GM21717 (cell line): ENCODE measurements around the gene SMIM44.
A peak's percentile ranks its signal among the peaks of the same experiment; 100 is the strongest.

Experiments used
- ATAC-seq: cut with Tn5 transposase; IDR thresholded peaks from one replicate; pipeline ENCODE4 v1.9.1; 2021; ENCODE audit warnings: mild to moderate bottlenecking, moderate library complexity; ENCODE audit not compliant: unreplicated experiment

SMIM44 gene

GRCh38 chr19:3442487-3443071 is 40.7 kb downstream of the SMIM44 start:
- no peak for ATAC-seq

- no peak for ATAC-seq
These were observed 41.3 kb downstream of the SMIM44 start for GRCh38 chr19:3441986-3442329.

- ATAC-seq: no peak
These were observed 41.9 kb downstream of the SMIM44 start for GRCh38 chr19:3441089-3441985.

DNA sequence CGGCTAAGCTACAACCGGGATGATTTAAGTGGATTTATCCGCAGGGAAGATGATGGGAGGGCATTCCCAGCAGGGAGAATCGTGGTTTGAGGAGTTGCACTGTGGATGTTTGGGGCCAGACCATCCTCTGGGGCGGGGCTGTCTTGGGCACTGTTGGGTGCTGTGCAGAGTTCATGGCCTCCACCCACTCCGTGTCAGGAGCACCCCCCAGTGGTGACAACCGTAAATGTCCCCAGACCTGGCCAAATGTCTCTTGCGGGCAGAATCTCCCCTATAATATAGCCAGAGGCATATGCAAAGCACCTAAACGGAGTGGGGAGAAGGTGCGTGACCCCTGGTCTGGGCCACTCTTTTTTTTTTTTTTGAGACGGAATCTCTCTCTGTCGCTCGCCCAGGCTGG is 43.2 kb downstream of the SMIM44 start:
- ATAC-seq: no peak

- peak; percentile 68 for ATAC-seq
These were observed 48.3 kb downstream of the SMIM44 start for GRCh38 chr19:3434630-3435553.

DNA sequence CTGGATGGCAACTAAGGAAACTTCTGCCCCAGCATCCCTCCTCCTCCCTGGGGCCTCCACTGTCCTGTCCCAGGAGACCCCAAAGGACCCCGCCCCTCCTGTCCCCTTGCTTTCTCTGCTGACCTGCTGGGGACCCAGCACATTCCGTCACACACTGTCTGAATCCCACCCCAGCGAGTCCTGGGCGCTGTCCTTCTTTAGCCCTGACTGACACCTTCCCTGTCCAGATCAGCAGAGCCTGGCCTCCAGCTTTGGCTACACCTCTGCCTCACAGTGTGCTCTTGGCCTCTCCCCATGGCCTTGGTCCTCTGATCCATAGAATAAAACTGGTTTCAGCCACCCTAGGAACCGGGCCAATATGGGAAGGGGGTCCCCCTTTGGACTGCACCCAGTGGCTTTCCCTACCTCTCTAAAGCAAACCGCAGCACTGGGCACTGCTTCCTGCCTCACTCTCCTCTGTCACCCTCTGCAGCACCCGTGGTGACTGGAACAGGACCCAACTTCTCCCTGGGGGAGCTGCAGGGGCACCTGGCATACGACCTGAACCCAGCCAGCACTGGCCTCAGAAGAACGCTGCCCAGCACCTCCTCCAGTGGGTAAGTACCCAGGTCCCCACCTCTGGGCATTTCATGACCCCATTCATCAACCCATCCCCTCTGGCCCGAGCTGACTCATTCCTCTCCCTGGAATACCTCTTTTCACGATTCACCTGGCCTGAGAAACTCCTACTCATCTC is 49.3 kb downstream of the SMIM44 start:
- ATAC-seq: no peak

DNA sequence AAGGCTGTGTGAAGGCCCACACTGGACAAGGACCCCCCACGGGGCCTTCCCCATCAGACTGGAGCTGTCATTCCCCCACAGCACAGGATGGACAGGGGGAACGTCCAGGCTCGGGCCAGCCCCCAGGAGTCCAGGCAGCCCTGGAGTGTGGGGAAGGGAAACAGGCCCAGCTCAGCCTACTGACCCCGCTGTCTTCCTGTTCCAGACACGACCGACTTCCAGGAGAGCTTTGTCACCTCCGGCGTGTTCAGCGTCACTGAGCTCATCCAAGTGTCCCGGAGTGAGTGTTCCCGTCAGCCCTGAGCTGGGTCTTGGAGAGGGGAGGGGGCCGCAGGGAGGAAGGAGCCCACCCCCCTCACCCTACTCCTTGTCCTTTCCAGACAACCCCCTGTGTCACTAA is 49.9 kb downstream of the SMIM44 start:
- ATAC-seq: no peak
